ENCODE measurements around the gene MIA3. TPM values are rescaled to one million over a fixed set of nuclear protein-coding genes. Genes with fewer than 3 reads are reported as not detected.

MIA3 gene
- total RNA-seq = 11.8 and 34.6 TPM in 2 replicates

GRCh38 chr1:222618001-222618879 is at the start of gene MIA3:
TSS of gene MIA3 (plus strand) at chr1:222618097. CDS start at chr1:222618111, 14 bp downstream.
- no peak for DNase-seq (ENCODE audit: low read depth)
- TF ChIP-seq CTCF (conservative IDR thresholded peaks at IDR 0.05; ENCODE audit: low read depth, low read length) = no peak
- H3K4me3 ChIP-seq (ENCODE audit: low read depth, low read length) = peak within 1 kb of the TSS; percentile 74

- no peak for TF ChIP-seq CTCF (conservative IDR thresholded peaks at IDR 0.05; ENCODE audit: low read depth, low read length)
- no peak for DNase-seq (ENCODE audit: low read depth)
- H3K4me3 ChIP-seq (ENCODE audit: low read depth, low read length) = no peak overlapping the region
These were observed 47.1 kb upstream of the MIA3 start for GRCh38 chr1:222570837-222571236.

GRCh38 chr1:222579316-222579715 is 38.6 kb upstream of the MIA3 start:
- no peak overlapping the region for H3K4me3 ChIP-seq (ENCODE audit: low read depth, low read length)
- no peak for DNase-seq (ENCODE audit: low read depth)
- TF ChIP-seq CTCF (conservative IDR thresholded peaks at IDR 0.05; ENCODE audit: low read depth, low read length) = no peak

GRCh38 chr1:222582099-222582774 is 35.7 kb upstream of the MIA3 start:
- no peak overlapping the region for H3K4me3 ChIP-seq (ENCODE audit: low read depth, low read length)
- no peak for DNase-seq (ENCODE audit: low read depth)
- no peak for TF ChIP-seq CTCF (conservative IDR thresholded peaks at IDR 0.05; ENCODE audit: low read depth, low read length)

- no peak for TF ChIP-seq CTCF (conservative IDR thresholded peaks at IDR 0.05; ENCODE audit: low read depth, low read length)
- no peak for DNase-seq (ENCODE audit: low read depth)
- H3K4me3 ChIP-seq (ENCODE audit: low read depth, low read length) = no peak overlapping the region
These were observed 34.8 kb upstream of the MIA3 start for GRCh38 chr1:222583079-222583478.

GRCh38 chr1:222586842-222587241 is 31.1 kb upstream of the MIA3 start:
- DNase-seq (ENCODE audit: low read depth) = no peak
- TF ChIP-seq CTCF (conservative IDR thresholded peaks at IDR 0.05; ENCODE audit: low read depth, low read length) = no peak
- H3K4me3 ChIP-seq (ENCODE audit: low read depth, low read length) = no peak overlapping the region

Data from epithelial cell of proximal tubule (primary cell).